ENCODE data around the gene EPHA5. TPM values are rescaled to one million over a fixed set of nuclear protein-coding genes. Genes with fewer than 3 reads are reported as not detected.

The EPHA5 gene
- total RNA-seq, 1 experiment from 2014 or later: 0.11 TPM

DNA sequence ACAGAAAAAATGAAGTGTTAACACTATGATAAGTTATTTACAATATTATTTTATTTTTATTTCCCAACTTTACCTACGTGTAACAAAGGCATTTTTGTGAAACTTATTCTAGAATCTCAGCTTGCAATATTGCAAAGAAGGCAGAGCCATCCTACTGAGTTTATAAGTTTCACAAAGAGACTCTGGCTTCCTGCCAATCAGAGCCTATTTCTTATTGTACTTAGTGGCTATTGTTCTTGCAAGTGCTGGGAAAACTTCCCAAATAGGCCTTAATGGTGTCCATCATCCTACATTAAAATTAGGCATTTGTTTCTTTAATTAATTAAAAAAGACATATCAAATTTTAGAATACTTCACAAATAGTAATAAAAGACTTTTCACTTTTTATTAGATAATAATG lies 233.2 kb downstream of the EPHA5 start:
- ChIA-PET POLR2A (no interaction called here), CTCF (no interaction called here)
- no peak for DNase-seq
- Histone ChIP-seq H3K36me3 (ENCODE audit: control insufficient read depth, insufficient read depth, low read length) (no peaks in the 10 kb centered on the region), H3K27me3 (replicated peaks; ENCODE audit: control insufficient read depth, insufficient read depth, low read length) (no peaks in the 10 kb centered on the region), H3K4me1 (no peaks in the 10 kb centered on the region), H3K4me3 (ENCODE audit: low read depth, low read length) (no peak overlapping the region), H3K9me3 (no peaks in the 10 kb centered on the region)
- TF ChIP-seq, protein P1, sequence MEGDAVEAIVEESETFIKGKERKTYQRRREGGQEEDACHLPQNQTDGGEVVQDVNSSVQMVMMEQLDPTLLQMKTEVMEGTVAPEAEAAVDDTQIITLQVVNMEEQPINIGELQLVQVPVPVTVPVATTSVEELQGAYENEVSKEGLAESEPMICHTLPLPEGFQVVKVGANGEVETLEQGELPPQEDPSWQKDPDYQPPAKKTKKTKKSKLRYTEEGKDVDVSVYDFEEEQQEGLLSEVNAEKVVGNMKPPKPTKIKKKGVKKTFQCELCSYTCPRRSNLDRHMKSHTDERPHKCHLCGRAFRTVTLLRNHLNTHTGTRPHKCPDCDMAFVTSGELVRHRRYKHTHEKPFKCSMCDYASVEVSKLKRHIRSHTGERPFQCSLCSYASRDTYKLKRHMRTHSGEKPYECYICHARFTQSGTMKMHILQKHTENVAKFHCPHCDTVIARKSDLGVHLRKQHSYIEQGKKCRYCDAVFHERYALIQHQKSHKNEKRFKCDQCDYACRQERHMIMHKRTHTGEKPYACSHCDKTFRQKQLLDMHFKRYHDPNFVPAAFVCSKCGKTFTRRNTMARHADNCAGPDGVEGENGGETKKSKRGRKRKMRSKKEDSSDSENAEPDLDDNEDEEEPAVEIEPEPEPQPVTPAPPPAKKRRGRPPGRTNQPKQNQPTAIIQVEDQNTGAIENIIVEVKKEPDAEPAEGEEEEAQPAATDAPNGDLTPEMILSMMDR (IDR thresholded peaks at IDR 0.05; ENCODE audit: insufficient read depth in 1 of 2, low read depth in 1 of 2, low read length in 1 of 2, severe bottlenecking in 1 of 2, unreplicated experiment in 1 of 2): no peak
- Mint-ChIP-seq H3K27me3 (ENCODE audit: insufficient read depth, unreplicated experiment) (no peaks in the 10 kb centered on the region), H3K9me3 (ENCODE audit: unreplicated experiment) (no peaks in the 10 kb centered on the region), H3K4me3 (ENCODE audit: unreplicated experiment) (no peak overlapping the region), H3K27ac (ENCODE audit: unreplicated experiment) (no peak overlapping the region), H3K4me1 (ENCODE audit: low read depth, unreplicated experiment) (no peaks in the 10 kb centered on the region), H3K36me3 (ENCODE audit: insufficient read depth, unreplicated experiment) (no peaks in the 10 kb centered on the region)
- BruUV-seq (replicated peaks): no TSS peak
- intact Hi-C loops (cut with micrococcal nuclease; ENCODE audit: unreplicated experiment): no loop called here

DNA sequence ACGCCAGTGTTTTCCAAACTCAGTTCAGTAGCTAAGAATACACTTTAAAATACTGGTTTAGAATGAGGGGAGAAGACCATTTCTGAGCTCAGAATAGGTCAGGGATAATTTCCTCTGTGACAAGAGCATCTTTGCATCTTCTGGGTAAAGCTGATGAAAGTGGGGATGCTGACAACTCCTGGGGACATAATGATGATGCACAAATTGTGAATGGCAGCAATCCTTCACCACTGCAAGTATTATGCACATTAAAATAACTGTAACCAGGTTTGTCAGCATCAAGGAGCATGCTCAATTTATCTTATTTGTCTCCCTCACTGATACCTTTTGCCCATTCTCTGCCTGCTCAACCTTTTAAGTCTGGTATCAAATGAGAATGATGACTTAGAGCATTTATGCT lies 248.2 kb downstream of the EPHA5 start:
- no peaks in the 10 kb centered on the region for H3K36me3 Mint-ChIP-seq (ENCODE audit: insufficient read depth, unreplicated experiment)
- H3K9me3 Mint-ChIP-seq (ENCODE audit: unreplicated experiment): no peaks in the 10 kb centered on the region
- Histone ChIP-seq H3K9me3 (no peaks in the 10 kb centered on the region), H3K4me3 (ENCODE audit: low read depth, low read length) (no peak overlapping the region), H3K4me1 (no peaks in the 10 kb centered on the region), H3K27me3 (replicated peaks; ENCODE audit: control insufficient read depth, insufficient read depth, low read length) (no peaks in the 10 kb centered on the region), H3K36me3 (ENCODE audit: control insufficient read depth, insufficient read depth, low read length) (no peaks in the 10 kb centered on the region)
- TF ChIP-seq, protein P1 (IDR thresholded peaks at IDR 0.05; ENCODE audit: insufficient read depth in 1 of 2, low read depth in 1 of 2, low read length in 1 of 2, severe bottlenecking in 1 of 2, unreplicated experiment in 1 of 2): no peak
- H3K4me3 Mint-ChIP-seq (ENCODE audit: unreplicated experiment): no peak overlapping the region
- ChIA-PET POLR2A (no interaction called here), CTCF (no interaction called here)
- no peaks in the 10 kb centered on the region for H3K4me1 Mint-ChIP-seq (ENCODE audit: low read depth, unreplicated experiment)
- H3K27ac Mint-ChIP-seq (ENCODE audit: unreplicated experiment): no peak overlapping the region
- no TSS peak for BruUV-seq (replicated peaks)
- peaks cover 5% of the 10 kb centered on the region for H3K27me3 Mint-ChIP-seq (ENCODE audit: insufficient read depth, unreplicated experiment)
- intact Hi-C loops (cut with micrococcal nuclease; ENCODE audit: unreplicated experiment): no loop called here
- no peak for DNase-seq

DNA sequence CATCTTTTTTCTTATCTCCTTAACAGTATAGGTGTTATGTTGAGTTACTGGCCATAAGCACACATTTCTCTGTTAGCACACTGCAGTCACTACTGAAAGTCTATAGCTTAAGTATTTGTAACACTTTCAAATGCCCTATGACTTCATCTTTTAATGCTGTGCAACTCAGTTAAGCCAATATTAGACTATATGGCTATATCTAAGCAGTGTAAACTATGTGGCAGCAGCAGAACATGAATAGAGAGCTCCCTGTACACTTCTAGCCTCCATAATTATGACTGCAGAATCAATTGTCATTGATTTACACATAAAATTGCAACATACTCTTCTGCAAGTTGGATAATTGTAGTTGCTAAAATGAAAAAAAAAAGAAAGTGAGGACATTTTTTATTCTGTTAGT lies 250.3 kb downstream of the EPHA5 start:
- DNase-seq: no peak
- Mint-ChIP-seq H3K27ac (ENCODE audit: unreplicated experiment) (no peak overlapping the region), H3K4me3 (ENCODE audit: unreplicated experiment) (no peak overlapping the region), H3K9me3 (ENCODE audit: unreplicated experiment) (no peaks in the 10 kb centered on the region), H3K36me3 (ENCODE audit: insufficient read depth, unreplicated experiment) (no peaks in the 10 kb centered on the region), H3K27me3 (ENCODE audit: insufficient read depth, unreplicated experiment) (no peaks in the 10 kb centered on the region), H3K4me1 (ENCODE audit: low read depth, unreplicated experiment) (no peaks in the 10 kb centered on the region)
- POLR2A ChIA-PET: no interaction called here
- Histone ChIP-seq H3K4me1 (no peaks in the 10 kb centered on the region), H3K4me3 (ENCODE audit: low read depth, low read length) (no peak overlapping the region), H3K36me3 (ENCODE audit: control insufficient read depth, insufficient read depth, low read length) (no peaks in the 10 kb centered on the region), H3K9me3 (no peaks in the 10 kb centered on the region), H3K27me3 (replicated peaks; ENCODE audit: control insufficient read depth, insufficient read depth, low read length) (no peaks in the 10 kb centered on the region)
- CTCF ChIA-PET: no interaction called here
- BruUV-seq (replicated peaks): no TSS peak
- TF ChIP-seq, protein P1 (IDR thresholded peaks at IDR 0.05; ENCODE audit: insufficient read depth in 1 of 2, low read depth in 1 of 2, low read length in 1 of 2, severe bottlenecking in 1 of 2, unreplicated experiment in 1 of 2): no peak
- intact Hi-C loops (cut with micrococcal nuclease; ENCODE audit: unreplicated experiment): no loop called here
